Measurements from ENCODE around the gene OTUD3. TPM values are rescaled to one million over a fixed set of nuclear protein-coding genes. Genes with fewer than 3 reads are reported as not detected.

The OTUD3 gene
- total and polyA plus RNA-seq, 11 donors = 1.8 to 6.3 (median 4.0) TPM

DNA sequence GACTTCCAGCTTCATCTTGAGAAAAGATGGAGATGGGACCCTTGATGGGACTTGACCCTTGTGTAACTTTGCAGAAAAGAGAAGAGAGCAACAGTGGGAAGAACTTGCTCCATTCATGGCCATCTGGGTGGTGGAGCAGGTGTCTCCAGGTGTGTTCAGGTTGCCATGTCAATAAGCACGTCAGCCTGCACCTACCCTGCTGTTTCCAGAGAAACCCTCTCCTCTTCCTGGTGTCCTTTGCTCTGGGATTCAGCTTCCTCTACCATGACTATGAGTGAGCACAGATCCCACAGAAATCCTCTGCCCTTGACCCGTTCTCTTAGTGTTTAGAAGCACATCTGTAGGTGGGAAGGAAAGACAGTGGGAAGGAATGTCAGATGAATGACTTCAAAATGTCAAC lies 21.8 kb upstream of the OTUD3 start:
- ATAC-seq = no peak
- Histone ChIP-seq H3K9me3 (peaks cover 0 to 15% (median 0%) of the 10 kb centered on the region in 12 donors), H3K27me3 (peaks cover 0 to 32% (median 0%) of the 10 kb centered on the region in 9 donors), H3K4me3 (no peak overlapping the region), H3K4me1 (no peaks in the 10 kb centered on the region), H3K36me3 (no peaks in the 10 kb centered on the region), H3K27ac (no peak overlapping the region)
- intact Hi-C loops (cut with DNase I) = no loop called here
- TF ChIP-seq, protein P1, sequence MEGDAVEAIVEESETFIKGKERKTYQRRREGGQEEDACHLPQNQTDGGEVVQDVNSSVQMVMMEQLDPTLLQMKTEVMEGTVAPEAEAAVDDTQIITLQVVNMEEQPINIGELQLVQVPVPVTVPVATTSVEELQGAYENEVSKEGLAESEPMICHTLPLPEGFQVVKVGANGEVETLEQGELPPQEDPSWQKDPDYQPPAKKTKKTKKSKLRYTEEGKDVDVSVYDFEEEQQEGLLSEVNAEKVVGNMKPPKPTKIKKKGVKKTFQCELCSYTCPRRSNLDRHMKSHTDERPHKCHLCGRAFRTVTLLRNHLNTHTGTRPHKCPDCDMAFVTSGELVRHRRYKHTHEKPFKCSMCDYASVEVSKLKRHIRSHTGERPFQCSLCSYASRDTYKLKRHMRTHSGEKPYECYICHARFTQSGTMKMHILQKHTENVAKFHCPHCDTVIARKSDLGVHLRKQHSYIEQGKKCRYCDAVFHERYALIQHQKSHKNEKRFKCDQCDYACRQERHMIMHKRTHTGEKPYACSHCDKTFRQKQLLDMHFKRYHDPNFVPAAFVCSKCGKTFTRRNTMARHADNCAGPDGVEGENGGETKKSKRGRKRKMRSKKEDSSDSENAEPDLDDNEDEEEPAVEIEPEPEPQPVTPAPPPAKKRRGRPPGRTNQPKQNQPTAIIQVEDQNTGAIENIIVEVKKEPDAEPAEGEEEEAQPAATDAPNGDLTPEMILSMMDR (IDR thresholded peaks at IDR 0.05) = no peak
- no peak for TF ChIP-seq POLR2A (IDR thresholded peaks at IDR 0.05)
- DNase-seq = no peak
- 64 to 76% (median 68%) methylated on average over 2 of the region's 2 CpGs for WGBS, 4 donors

DNA sequence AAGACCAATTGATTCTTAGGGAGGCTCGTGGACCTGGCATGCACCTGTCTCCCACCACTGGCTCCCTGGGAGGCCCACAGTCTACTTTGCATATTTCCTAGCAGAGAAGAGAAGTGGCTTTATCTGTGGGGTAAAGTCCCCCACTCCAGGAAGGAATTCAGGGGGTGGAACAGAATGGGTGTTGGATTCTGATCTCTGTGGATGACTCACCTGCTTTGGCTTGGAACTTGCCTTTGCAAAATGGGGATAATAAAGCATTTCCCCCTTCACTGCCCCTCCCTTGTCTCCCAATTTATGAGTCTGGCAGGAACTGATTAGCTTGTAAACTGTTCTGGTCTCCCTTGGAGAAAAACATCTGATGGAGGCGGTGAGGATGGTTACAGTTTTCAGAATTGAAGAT lies 21.2 kb upstream of the OTUD3 start:
- intact Hi-C loops (cut with DNase I) = no loop called here
- peaks cover 0 to 32% (median 0%) of the 10 kb centered on the region in 9 donors for H3K27me3 ChIP-seq
- H3K4me1 ChIP-seq = no peaks in the 10 kb centered on the region
- H3K4me3 ChIP-seq = no peak overlapping the region
- no peak overlapping the region for H3K27ac ChIP-seq
- no peak for ATAC-seq
- TF ChIP-seq POLR2A (IDR thresholded peaks at IDR 0.05) = no peak
- TF ChIP-seq, protein P1 (IDR thresholded peaks at IDR 0.05) = no peak
- H3K9me3 ChIP-seq = peaks cover 0 to 18% (median 0%) of the 10 kb centered on the region in 12 donors
- no peak for DNase-seq
- no peaks in the 10 kb centered on the region for H3K36me3 ChIP-seq
- whole genome bisulfite sequencing, 4 donors = 65 to 77% (median 73%) methylated on average over 2 of the region's 2 CpGs

DNA sequence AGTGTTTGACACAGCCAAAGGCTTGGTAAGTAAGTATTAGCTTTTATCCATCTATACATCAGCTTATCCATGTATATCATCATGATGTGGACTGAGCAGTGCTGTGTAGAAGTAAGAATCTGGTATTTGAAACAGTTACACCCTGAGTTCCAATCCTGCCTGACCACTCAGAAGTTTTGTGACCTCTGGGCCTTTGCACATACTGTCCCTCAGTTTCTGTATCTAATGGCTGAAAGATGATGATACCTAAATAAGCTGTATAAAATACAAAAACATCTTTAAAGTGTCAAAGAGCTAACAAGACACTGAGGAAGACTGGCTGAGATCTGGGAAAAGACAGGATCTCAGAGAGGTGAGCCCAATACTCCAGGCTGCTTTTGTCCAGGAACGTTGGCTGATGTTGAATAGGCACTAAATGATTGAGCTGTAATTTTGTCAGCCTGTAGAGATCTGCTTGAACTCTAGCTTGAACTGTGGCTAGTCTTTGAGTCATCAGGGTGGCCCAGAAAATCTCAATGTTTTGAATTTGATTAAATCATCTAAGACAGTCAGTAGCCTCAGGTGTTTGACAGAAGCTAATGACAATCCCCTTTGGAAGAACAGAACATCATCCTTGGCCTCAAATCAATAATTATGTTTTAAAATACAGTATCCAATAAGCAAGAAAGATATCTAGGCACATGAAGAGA lies 20.2 kb upstream of the OTUD3 start:
- ATAC-seq (no peak), DNase-seq (no peak)
- peaks cover 0 to 18% (median 0%) of the 10 kb centered on the region in 12 donors for H3K9me3 ChIP-seq
- H3K27ac ChIP-seq = no peak overlapping the region
- no peaks in the 10 kb centered on the region for H3K4me1 ChIP-seq
- peaks cover 0 to 32% (median 6%) of the 10 kb centered on the region in 9 donors for H3K27me3 ChIP-seq
- no peak overlapping the region for H3K4me3 ChIP-seq
- TF ChIP-seq, protein P1 (IDR thresholded peaks at IDR 0.05) = no peak
- no peak for TF ChIP-seq POLR2A (IDR thresholded peaks at IDR 0.05)
- intact Hi-C loops (cut with DNase I) = no loop called here
- no peaks in the 10 kb centered on the region for H3K36me3 ChIP-seq
- 83 to 93% (median 88%) methylated on average over 1 of the region's 1 CpG for WGBS, 4 donors

DNA sequence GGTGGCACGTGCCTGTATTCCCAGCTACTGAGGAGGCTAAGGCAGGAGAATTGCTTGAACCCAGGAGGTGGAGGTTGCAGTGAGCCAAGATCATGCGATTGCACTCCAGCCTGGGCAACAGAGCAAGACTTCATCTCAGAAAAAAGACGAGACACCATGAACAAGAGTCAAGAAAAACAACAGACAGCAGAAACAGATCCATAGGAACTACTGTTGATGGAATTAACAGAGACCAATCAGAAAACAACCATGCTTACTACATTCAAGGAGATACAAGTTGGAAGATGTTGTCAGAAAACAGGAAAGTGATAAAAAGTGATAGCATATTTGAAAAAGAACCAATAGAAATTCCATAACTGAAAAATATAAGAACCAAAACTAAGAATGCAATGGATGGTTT lies 19.3 kb upstream of the OTUD3 start:
- WGBS, 4 donors = 76 to 80% (median 78%) methylated on average over 3 of the region's 3 CpGs
- intact Hi-C loops (cut with DNase I) = no loop called here
- no peak for ATAC-seq

More for the DNA sequence above, 19.3 kb upstream of the OTUD3 start:
- no peaks in the 10 kb centered on the region for H3K36me3 ChIP-seq
- H3K4me3 ChIP-seq = no peak overlapping the region
- TF ChIP-seq, protein P1 (IDR thresholded peaks at IDR 0.05) = no peak
- TF ChIP-seq POLR2A (IDR thresholded peaks at IDR 0.05) = no peak
- peaks cover 0 to 35% (median 6%) of the 10 kb centered on the region in 9 donors for H3K27me3 ChIP-seq
- peaks cover 0 to 18% (median 0%) of the 10 kb centered on the region in 12 donors for H3K9me3 ChIP-seq
- DNase-seq = no peak
- no peaks in the 10 kb centered on the region for H3K4me1 ChIP-seq
- no peak overlapping the region for H3K27ac ChIP-seq
